HCT116 (cell line): ENCODE measurements around the gene ZNF692. TPM values are rescaled to one million over a fixed set of nuclear protein-coding genes. Genes with fewer than 3 reads are reported as not detected.

Experiments used
- ATAC-seq: fragments of 200-7000 bp; cut with Tn5 transposase; 2 replicates; pipeline ENCODE4 v1.9.1; 2020; ENCODE audit warnings: mild to moderate bottlenecking, moderate library complexity
- BruUV-seq: library from RNA; stranded (reverse); fragments of 400-500 nt; replicated peaks from 2 replicates; lab custom pipeline; 2021; lab: Mats Ljungman, UMichigan
- CTCF ChIA-PET: fragments of 300-600 bp; sonication (Branson Sonifier 250); formaldehyde crosslinking; loops from one replicate; lab custom pipeline; 2021; ENCODE audit warnings: antibody characterized with exemption; lab: Charles Lee
- POLR2A ChIA-PET: fragments of 300-600, 350-600 bp; sonication (Branson Sonifier 250); formaldehyde crosslinking; loops from one replicate; lab custom pipeline; 2021; ENCODE audit warnings: antibody characterized with exemption; lab: Charles Lee
- RAD21 ChIA-PET, 2 experiments: fragments of 300-600 bp; sonication (Branson Sonifier 250); formaldehyde crosslinking; loops; one replicate each; lab custom pipeline; 2023; ENCODE audit warnings: low total read pairs in 2 of 2; ENCODE audit not compliant: uncharacterized antibody in 2 of 2, unreplicated experiment in 2 of 2, low non-redundant PET in 1 of 2; lab: Charles Lee
- DNase-seq: peaks from one replicate; pipeline ENCODE4 v3.0.0-alpha.2; 2010; ENCODE audit warnings: low read depth, low spot score
- H2AFZ ChIP-seq: fragments of 200-600 bp; shearing (Covaris generic), sonication (generic); 2 replicates; pipeline ENCODE4 v1.6.1; 2017; ENCODE audit warnings: low read depth, mixed run types, mixed read lengths, antibody characterized with exemption, low read length; ENCODE audit not compliant: poor library complexity, severe bottlenecking
- H3K27ac ChIP-seq: 2 replicates; pipeline ENCODE4 v1.5.1; 2012; ENCODE audit warnings: low read depth, low read length
- H3K27me3 ChIP-seq: fragments of 200-600 bp; sonication (generic); 2 replicates; pipeline ENCODE4 v1.6.1; 2016; ENCODE audit warnings: mixed run types, low read length, mixed read lengths; ENCODE audit not compliant: insufficient read depth
- H3K36me3 ChIP-seq, 2 experiments: fragments of 200-500 bp in 1 of 2; fragments of 200-600 bp in 1 of 2; sonication (Bioruptor generic) in 1 of 2; sonication (generic) in 1 of 2; 2 replicates each; pipeline versions ENCODE4 v1.5.1 to v1.6.1; 2014 to 2016; ENCODE audit warnings: low read length in 2 of 2, inconsistent platforms in 1 of 2, mixed read lengths in 1 of 2, mixed run types in 1 of 2; ENCODE audit not compliant: insufficient read depth in 2 of 2, control insufficient read depth in 1 of 2
- H3K4me1 ChIP-seq, 2 experiments: fragments of 200-600 bp in 1 of 2; sonication (generic) in 1 of 2; 2 replicates each; pipeline versions ENCODE4 v1.5.1 to v1.6.1; 2012 to 2017; ENCODE audit warnings: low read length in 2 of 2, inconsistent platforms in 1 of 2, mild to moderate bottlenecking in 1 of 2, mixed read lengths in 1 of 2, mixed run types in 1 of 2, moderate library complexity in 1 of 2; ENCODE audit not compliant: insufficient read depth in 2 of 2, control insufficient read depth in 1 of 2
- H3K4me2 ChIP-seq: fragments of 200-600 bp; sonication (generic); 2 replicates; pipeline ENCODE4 v1.6.1; 2017; ENCODE audit warnings: mixed run types, low read length, mixed read lengths
- H3K4me3 ChIP-seq, 2 experiments: fragments of 200-600 bp in 1 of 2; sonication (generic) in 1 of 2; replicated peaks in 1 of 2; 2 replicates each; pipeline ENCODE4 v1.5.1; 2011 to 2016; ENCODE audit warnings: low read length in 2 of 2, control low read depth in 1 of 2, low read depth in 1 of 2, mild to moderate bottlenecking in 1 of 2, mixed read lengths in 1 of 2, mixed run types in 1 of 2
- H3K79me2 ChIP-seq: fragments of 200-600 bp; sonication (generic); 2 replicates; pipeline ENCODE4 v1.6.1; 2017; ENCODE audit warnings: mild to moderate bottlenecking, mixed run types, low read length, moderate library complexity, mixed read lengths; ENCODE audit not compliant: insufficient read depth
- H3K9ac ChIP-seq: fragments of 200-600 bp; sonication (generic); 2 replicates; pipeline ENCODE4 v1.6.1; 2016; ENCODE audit warnings: low read length, mixed read lengths
- H3K9me2 ChIP-seq: fragments of 200-600 bp; sonication (generic), shearing (Covaris generic); 2 replicates; pipeline ENCODE4 v1.6.1; 2017; ENCODE audit warnings: mixed run types, mild to moderate bottlenecking, moderate library complexity; ENCODE audit not compliant: insufficient read depth
- H3K9me3 ChIP-seq, 2 experiments: fragments of 200-500 bp in 1 of 2; fragments of 200-600 bp in 1 of 2; sonication (Bioruptor generic) in 1 of 2; sonication (generic) in 1 of 2; 2 replicates each; pipeline ENCODE4 v1.6.1; 2014 to 2017; ENCODE audit warnings: low read length in 2 of 2, mixed read lengths in 2 of 2, inconsistent platforms in 1 of 2, low read depth in 1 of 2, mild to moderate bottlenecking in 1 of 2, mixed run types in 1 of 2, moderate library complexity in 1 of 2; ENCODE audit not compliant: control insufficient read depth in 1 of 2, insufficient read depth in 1 of 2
- H4K20me1 ChIP-seq: fragments of 200-600 bp; sonication (generic), shearing (Covaris generic); 2 replicates; pipeline ENCODE4 v1.6.1; 2017; ENCODE audit warnings: mixed run types, mild to moderate bottlenecking, moderate library complexity; ENCODE audit not compliant: insufficient read depth
- CBX3 ChIP-seq: IDR thresholded peaks from 2 replicates; pipeline ENCODE4 v1.6.1; 2012; ENCODE audit warnings: low read depth
- CTCF ChIP-seq, 3 experiments: fragments of 200-600 bp in 1 of 3; sonication (generic) in 1 of 3; IDR thresholded peaks in 2 of 3; conservative IDR thresholded peaks in 1 of 3; 2 replicates each; pipeline ENCODE4 v1.5.1; 2012 to 2017; ENCODE audit warnings: low read depth in 2 of 3, low read length in 2 of 3, antibody characterized with exemption in 1 of 3, borderline replicate concordance in 1 of 3, control low read depth in 1 of 3, mild to moderate bottlenecking in 1 of 3, mixed read lengths in 1 of 3, mixed run types in 1 of 3, moderate library complexity in 1 of 3; ENCODE audit not compliant: insufficient read depth in 1 of 3
- EZH2 ChIP-seq: fragments of 200-600 bp; sonication (generic); IDR thresholded peaks from 2 replicates; pipeline ENCODE4 v1.6.1; 2017; ENCODE audit warnings: antibody characterized with exemption, mixed run types
- EZH2phosphoT487 ChIP-seq: fragments of 200-600 bp; IDR thresholded peaks from 2 replicates; pipeline ENCODE4 v1.6.1; 2018; ENCODE audit warnings: antibody characterized with exemption, borderline replicate concordance
- POLR2A ChIP-seq: IDR thresholded peaks from 2 replicates; pipeline ENCODE4 v1.7.0; 2011; ENCODE audit warnings: borderline replicate concordance; ENCODE audit not compliant: insufficient read depth, insufficient read length; ENCODE audit errors: extremely low read depth
- RAD21 ChIP-seq: IDR thresholded peaks from 2 replicates; pipeline ENCODE4 v1.6.1; 2012; ENCODE audit warnings: low read depth, mild to moderate bottlenecking
- REST ChIP-seq: IDR thresholded peaks from 2 replicates; pipeline ENCODE4 v1.6.1; 2012; ENCODE audit warnings: low read depth
- SIN3A ChIP-seq: IDR thresholded peaks from 2 replicates; pipeline ENCODE4 v1.6.1; 2012; ENCODE audit warnings: low read depth
- TCF7L2 ChIP-seq: IDR thresholded peaks from 2 replicates; pipeline ENCODE4 v1.7.0; 2011; ENCODE audit warnings: borderline replicate concordance, inconsistent platforms; ENCODE audit not compliant: insufficient read depth, insufficient read length; ENCODE audit errors: extremely low read depth
- ZFX ChIP-seq: fragments of 450-650 bp; IDR thresholded peaks from 2 replicates; pipeline ENCODE4 v1.6.1; 2017
- ZNF274 ChIP-seq: fragments of 200-500 bp; sonication (Bioruptor generic); IDR thresholded peaks from 2 replicates; pipeline ENCODE4 v1.6.1; 2014; ENCODE audit warnings: mild to moderate bottlenecking, low read depth, low read length, inconsistent platforms
- intact Hi-C: fragments of 100-400 bp; cut with micrococcal nuclease; formaldehyde crosslinking; loops from 2 replicates; pipeline ENCODE4 v1.10.0; 2022
- total RNA-seq: library from RNA; stranded (reverse); gene quantifications from one replicate; pipeline ENCODE4 v1.2.1, GENCODE V29; 2021; ENCODE audit not compliant: unreplicated experiment

ZNF692 gene
- total RNA-seq, 1 experiment from 2014 or later: 76.2 TPM

- ATAC-seq: peak; percentile 73
Observed at GRCh38 chr1:248811514-248812490, 47.1 kb downstream of the ZNF692 start.

GRCh38 chr1:248810727-248811513 is 48.0 kb downstream of the ZNF692 start:
- H3K27ac ChIP-seq: no peak overlapping the region
- no peaks in the 10 kb centered on the region for H3K9me2 ChIP-seq
- H3K4me1 ChIP-seq: no peaks in the 10 kb centered on the region
- H3K9ac ChIP-seq: no peak overlapping the region
- H3K36me3 ChIP-seq: peaks cover 6 to 21% of the 10 kb centered on the region in 2 experiments; a peak in 3 of 4 replicates
- ChIA-PET POLR2A (no interaction called here), RAD21 (no interaction called here), CTCF (no interaction called here)
- H3K4me2 ChIP-seq: no peak overlapping the region
- ATAC-seq (no peak), DNase-seq (no peak)
- H4K20me1 ChIP-seq: no peaks in the 10 kb centered on the region
- intact Hi-C loops: no loop called here
- no peaks in the 10 kb centered on the region for H3K27me3 ChIP-seq
- no TSS peak for BruUV-seq
- H2AFZ ChIP-seq: no peak overlapping the region
- no peaks in the 10 kb centered on the region for H3K79me2 ChIP-seq
- H3K4me3 ChIP-seq: no peak overlapping the region
- H3K9me3 ChIP-seq: no peaks in the 10 kb centered on the region
- TF ChIP-seq EZH2phosphoT487: no peak
- TF ChIP-seq CTCF (IDR thresholded peaks at IDR 0.05 in 2 of 3, conservative IDR thresholded peaks at IDR 0.05 in 1 of 3; ENCODE audit: borderline replicate concordance in 1 of 3, insufficient read depth in 1 of 3, low read depth in 2 of 3, low read length in 2 of 3): no peak
- no peak for TF ChIP-seq SIN3A
- no peak for TF ChIP-seq POLR2A
- no peak for TF ChIP-seq ZNF274
- no peak for TF ChIP-seq RAD21
- TF ChIP-seq ZFX: no peak
- no peak for TF ChIP-seq REST
- no peak for TF ChIP-seq CBX3
- no peak for TF ChIP-seq EZH2

More at GRCh38 chr1:248811514-248812490, 47.1 kb downstream of the ZNF692 start:
- no peak overlapping the region for H3K4me2 ChIP-seq
- no peaks in the 10 kb centered on the region for H4K20me1 ChIP-seq
- ChIA-PET CTCF (no interaction called here), POLR2A (no interaction called here), RAD21 (no interaction called here)
- H3K79me2 ChIP-seq: no peaks in the 10 kb centered on the region
- BruUV-seq: no TSS peak
- H2AFZ ChIP-seq: no peak overlapping the region
- H3K27me3 ChIP-seq: no peaks in the 10 kb centered on the region
- H3K9me3 ChIP-seq: no peaks in the 10 kb centered on the region
- no peak for DNase-seq
- H3K9ac ChIP-seq: no peak overlapping the region
- H3K9me2 ChIP-seq: no peaks in the 10 kb centered on the region
- H3K4me1 ChIP-seq: no peaks in the 10 kb centered on the region
- H3K4me3 ChIP-seq: no peak overlapping the region
- intact Hi-C loops: no loop called here
- H3K36me3 ChIP-seq: peaks cover 6 to 24% of the 10 kb centered on the region in 2 experiments; a peak in 3 of 4 replicates
- H3K27ac ChIP-seq: no peak overlapping the region
- TF ChIP-seq RAD21 (0 out of 2 replicates have a peak, but pooled peaks have one; percentile 20), TCF7L2 (no peak)
